Renal cortex interstitium (tissue), 15 donors: ENCODE measurements around the gene BTNL2. TPM values are rescaled to one million over a fixed set of nuclear protein-coding genes. Genes with fewer than 3 reads are reported as not detected.
"Not testable (repeated sequence)": the region's sequence is repeated elsewhere in the genome, so short reads cannot be mapped to it uniquely, and the experiment has no call there.

Experiments used
- DNase-seq, 11 donors: peaks; one replicate each; pipeline ENCODE4 v3.0.0-alpha.2; 2013; ENCODE audit warnings: low read depth in 9 of 11, low spot score in 4 of 11; ENCODE audit errors: extremely low read depth in 1 of 11
- long read RNA-seq, 16 experiments: transcript quantifications; one replicate each; lab custom pipeline, GENCODE V29; 2026
- polyA plus RNA-seq, 3 donors: library from polyadenylated mRNA; unstranded; fragments of 120-200 nt; gene quantifications; one replicate each; pipeline ENCODE4 v1.2.1, GENCODE V29; 2013; ENCODE audit not compliant: insufficient read length in 3 of 3

BTNL2 gene, protein sequence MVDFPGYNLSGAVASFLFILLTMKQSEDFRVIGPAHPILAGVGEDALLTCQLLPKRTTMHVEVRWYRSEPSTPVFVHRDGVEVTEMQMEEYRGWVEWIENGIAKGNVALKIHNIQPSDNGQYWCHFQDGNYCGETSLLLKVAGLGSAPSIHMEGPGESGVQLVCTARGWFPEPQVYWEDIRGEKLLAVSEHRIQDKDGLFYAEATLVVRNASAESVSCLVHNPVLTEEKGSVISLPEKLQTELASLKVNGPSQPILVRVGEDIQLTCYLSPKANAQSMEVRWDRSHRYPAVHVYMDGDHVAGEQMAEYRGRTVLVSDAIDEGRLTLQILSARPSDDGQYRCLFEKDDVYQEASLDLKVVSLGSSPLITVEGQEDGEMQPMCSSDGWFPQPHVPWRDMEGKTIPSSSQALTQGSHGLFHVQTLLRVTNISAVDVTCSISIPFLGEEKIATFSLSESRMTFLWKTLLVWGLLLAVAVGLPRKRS
- 1 to 10 TPM; 1.0 to 1.9 (median 1.3) TPM for polyA plus RNA-seq
- long read RNA-seq, donor 1, result 0 reads
- long read RNA-seq, donor 2, result 0 reads
- long read RNA-seq, donor 3, result 0 reads
- long read RNA-seq, donor 4, result 0 reads
- long read RNA-seq, donor 5, result 0 reads
- long read RNA-seq, donor 6, result 0 reads
- long read RNA-seq, donor 7, result 0 reads
- long read RNA-seq, donor 8, result 0 reads
- long read RNA-seq, donor 9, result 0 reads
- long read RNA-seq, donor 10, result 0 reads
- long read RNA-seq, donor 11, result 0 reads
- long read RNA-seq, donor 12, result 0 reads
- long read RNA-seq, donor 13, result 0 reads
- long read RNA-seq, donor 14, result 0 reads
- long read RNA-seq, donor 15, result 0 reads
- long read RNA-seq, donor 16, result 0 reads

DNA sequence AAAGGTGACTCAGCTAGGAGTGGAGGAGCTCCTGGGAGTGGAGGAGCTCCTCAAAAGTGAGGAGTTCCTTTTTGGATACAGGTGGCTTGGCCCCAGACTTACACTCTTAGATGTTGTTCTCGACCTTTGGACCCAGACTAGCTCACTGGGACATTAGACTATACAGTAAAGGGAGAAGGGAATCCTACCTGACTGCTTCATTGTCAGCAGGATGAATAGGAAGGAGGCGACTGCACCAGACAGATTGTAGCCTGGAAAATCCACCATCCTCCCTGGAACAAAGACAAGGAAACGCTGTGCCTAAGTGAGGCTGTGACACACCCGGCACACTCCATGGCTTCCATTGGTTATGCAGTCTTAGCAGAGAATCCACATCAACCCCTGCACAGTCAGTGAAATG, at the start of gene BTNL2:
Gene BTNL2 (minus strand): TSS at position 325 of the 400 bp plus-strand sequence. CDS start 58 bp downstream, at position 267.
- DNase-seq, result no peak

DNA sequence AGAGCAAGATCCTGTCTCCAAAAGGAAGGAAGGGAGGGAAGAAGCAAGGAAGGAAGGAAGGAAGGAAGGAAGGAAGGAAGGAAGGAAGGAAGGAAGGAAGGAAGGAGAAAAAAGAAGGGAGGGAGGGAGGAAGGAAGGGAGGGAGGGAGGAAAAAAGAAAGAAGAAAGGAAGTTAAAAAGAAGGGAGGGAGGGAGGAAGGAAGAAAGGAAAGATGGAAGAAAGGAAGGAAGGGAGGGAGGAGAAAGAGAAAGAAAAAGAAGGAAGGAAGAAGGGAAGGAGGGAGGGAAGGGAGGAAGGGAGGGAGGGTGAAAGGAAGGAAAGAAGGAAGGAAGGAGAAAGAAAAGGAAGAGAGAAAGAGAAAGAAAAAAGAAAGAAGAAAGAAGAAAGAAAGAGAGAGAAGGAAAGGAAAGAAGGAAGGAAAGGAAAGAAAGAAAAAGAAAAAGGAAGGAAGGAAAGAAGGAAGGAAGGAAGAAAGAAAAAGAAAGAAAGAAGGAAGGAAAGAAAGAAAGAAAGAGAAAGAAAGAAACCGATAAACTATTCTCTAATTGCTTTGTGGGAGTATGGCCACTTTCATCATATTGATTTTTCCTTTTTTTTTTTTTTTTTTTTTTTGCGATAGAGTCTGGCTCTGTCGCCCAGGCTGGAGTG, 42.2 kb upstream of the BTNL2 start:
- DNase-seq, result no peak

DNA sequence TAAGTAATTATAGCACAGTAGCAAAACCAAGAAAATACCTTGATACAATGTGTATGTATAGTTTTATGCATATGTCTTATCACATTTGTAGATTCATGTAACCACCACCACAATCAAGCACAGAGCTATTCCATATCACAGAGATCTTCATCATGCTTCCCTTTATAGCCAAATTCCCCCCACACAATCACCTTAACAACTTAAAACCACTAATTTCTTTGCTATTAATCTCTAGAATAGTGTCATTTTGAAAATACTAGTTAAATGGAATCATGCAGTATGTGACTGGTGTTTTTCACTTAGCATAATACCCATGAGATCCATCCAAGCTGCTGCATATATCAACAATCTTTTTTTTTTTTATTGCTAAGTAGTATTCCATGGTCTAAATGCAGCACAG, 41.0 kb upstream of the BTNL2 start:
- no peak for DNase-seq

DNA sequence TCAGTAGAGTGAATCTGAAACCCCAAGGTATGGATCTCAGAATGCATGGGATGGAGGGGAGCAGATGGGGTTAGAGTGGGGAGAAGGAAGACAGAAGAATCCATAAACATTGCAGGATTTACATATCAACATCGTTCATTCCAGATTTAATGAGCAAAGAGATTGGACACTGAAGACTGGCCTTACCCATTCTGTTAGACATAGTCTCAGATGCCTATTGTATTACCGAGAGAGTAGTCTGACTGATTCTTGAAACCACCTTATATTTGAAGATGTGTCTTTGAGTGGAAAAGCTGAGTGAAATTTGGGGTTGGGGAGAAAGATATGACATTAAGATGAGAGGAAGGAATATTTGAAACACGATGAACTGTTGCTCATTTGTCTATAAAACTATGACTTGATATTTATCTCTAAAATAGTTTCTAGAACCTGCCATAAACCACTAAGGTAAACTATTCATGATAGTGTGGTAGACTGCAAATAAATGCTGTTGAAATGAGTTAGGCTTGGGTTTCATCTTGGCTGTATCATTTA, 38.4 kb upstream of the BTNL2 start:
- no peak for DNase-seq

DNA sequence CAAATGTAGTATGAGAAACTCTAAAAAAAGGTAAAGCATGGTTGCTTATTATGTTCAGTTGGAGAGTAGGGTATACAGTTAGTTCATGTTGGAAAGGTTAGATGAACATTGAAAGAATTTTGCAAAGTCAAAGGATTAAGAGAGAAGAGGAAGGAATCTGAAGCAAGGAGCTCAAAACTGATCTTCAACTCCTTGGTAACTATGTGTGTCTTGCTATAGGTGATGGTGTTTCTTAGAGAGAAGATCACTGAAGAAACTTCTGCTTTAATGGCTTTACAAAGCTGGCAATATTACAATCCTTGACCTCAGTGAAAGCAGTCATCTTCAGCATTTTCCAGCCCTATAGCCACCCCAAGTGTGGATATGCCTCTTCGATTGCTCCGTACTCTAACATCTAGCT, 37.5 kb upstream of the BTNL2 start:
- DNase-seq, result no peak

DNA sequence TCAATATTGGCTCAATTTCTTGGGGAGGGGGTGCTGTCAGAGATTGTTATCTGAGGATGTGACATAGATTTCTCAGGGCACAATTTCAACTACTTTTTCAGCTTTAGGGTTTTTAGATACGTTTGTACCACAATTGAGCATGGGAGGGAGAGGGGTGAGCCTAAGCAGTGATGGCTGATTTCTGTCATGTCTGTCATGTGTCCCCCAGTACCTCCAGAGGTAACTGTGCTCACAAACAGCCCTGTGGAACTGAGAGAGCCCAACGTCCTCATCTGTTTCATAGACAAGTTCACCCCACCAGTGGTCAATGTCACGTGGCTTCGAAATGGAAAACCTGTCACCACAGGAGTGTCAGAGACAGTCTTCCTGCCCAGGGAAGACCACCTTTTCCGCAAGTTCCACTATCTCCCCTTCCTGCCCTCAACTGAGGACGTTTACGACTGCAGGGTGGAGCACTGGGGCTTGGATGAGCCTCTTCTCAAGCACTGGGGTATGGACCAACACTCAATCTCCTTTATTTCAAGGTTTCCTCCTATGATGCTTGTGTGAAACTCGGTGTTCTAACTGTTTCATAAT, 36.1 kb upstream of the BTNL2 start:
- DNase-seq, result no peak

DNA sequence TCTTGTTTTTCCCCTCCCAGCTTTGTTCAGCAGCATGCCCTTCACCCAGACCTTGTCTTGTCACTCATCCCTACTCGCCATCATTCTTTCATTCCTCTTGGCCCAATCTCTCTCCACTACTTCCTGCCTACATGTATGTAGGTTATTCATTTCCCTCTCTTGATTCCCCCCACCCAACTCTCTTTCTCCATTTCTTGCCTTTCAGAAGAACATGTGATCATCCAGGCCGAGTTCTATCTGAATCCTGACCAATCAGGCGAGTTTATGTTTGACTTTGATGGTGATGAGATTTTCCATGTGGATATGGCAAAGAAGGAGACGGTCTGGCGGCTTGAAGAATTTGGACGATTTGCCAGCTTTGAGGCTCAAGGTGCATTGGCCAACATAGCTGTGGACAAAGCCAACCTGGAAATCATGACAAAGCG, 35.3 kb upstream of the BTNL2 start:
- DNase-seq, result no peak

DNA sequence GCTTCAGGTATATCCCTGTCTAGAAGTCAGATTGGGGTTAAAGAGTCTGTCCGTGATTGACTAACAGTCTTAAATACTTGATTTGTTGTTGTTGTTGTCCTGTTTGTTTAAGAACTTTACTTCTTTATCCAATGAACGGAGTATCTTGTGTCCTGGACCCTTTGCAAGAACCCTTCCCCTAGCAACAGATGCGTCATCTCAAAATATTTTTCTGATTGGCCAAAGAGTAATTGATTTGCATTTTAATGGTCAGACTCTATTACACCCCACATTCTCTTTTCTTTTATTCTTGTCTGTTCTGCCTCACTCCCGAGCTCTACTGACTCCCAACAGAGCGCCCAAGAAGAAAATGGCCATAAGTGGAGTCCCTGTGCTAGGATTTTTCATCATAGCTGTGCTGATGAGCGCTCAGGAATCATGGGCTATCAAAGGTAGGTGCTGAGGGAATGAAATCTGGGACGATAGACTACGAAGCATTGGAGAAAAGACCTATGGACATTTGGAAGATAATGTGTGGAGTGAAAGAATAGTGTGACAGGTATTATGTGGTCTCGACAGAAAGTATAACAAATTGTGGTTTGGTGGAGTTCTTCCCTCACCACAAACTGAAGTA, 32.7 kb upstream of the BTNL2 start, which contains the start of gene HLA-DRA:
Gene HLA-DRA (plus strand): TSS at position 286 of the 613 bp plus-strand sequence. CDS start 64 bp downstream, at position 350.
- peak in 8 of 11 donors; percentile 27 to 59 (median 49) for DNase-seq

DNA sequence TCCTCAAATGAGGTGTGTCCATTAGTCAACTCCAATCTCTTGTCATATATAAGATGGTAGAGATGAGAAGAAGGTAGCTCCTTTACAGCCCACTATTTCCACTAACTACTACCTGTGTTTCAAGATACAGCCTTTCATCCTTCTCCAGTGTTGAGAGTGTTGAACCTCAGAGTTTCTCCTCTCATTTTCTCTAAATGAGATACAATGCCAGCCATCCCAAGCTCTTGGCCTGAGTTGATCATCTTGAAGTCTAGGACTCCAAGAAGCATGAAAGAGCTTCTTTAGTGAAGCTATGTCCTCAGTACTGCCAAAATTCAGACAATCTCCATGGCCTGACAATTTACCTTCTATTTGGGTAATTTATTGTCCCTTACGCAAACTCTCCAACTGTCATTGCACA, 32.2 kb upstream of the BTNL2 start:
- no peak for DNase-seq

DNA sequence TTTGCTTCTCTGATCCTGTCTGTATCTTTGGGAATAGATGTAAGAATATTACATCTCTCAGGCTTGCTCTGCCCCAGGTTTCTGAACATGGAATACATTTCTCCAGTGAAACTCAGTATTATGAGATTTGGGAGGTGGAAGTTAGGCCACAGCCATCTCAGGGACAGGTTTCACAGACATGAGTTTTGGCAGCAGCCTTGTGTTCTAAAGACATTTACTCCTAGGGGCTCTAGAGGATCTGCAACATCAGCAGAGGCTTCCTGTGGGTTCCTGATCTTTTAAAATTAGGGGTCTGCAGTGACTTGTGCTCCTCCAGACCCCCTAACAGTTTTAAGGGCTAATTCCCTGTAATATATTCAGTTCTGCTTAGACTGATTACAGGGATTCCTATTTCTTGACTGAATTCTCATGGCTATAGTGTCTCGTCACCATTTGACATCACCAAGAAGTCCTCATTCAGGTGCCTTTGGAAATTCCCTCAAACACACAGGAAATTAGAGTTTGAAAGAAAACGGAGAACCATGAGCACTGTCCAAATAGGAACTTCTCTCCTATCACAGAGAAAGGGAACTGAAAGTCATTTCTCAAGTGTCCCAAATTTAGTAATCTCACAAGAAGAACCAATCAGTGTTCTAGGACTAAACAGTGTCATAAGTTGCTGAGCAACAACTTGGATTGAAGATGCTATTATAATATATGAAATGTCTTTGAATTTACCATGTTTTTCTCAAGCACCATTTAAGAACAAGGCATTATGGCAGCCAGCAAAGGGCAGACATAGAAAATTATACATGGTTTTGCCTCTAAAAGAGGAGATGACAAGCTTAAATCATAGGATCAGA, 30.2 kb upstream of the BTNL2 start:
- DNase-seq, result no peak

DNA sequence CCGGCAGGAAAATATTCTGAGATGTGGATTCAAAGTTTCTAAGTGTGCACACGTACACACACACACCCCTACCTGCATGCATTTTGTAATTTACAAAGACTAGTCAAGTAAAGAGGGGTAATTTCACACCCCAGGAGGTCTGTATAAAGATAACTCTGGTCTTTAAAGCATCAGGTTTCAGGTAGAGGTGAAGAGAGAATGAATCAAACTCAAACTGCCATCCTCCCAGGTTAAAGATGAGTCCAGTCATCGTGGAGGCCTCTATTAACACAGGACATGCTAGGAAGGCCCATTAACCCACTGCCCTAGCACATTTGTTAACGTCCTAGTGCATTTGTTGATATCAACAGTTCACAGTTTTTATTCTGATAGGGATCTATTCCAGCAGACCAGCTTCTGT, 29.2 kb upstream of the BTNL2 start:
- peak in 2 of 11 donors; percentile 22 to 25 for DNase-seq

DNA sequence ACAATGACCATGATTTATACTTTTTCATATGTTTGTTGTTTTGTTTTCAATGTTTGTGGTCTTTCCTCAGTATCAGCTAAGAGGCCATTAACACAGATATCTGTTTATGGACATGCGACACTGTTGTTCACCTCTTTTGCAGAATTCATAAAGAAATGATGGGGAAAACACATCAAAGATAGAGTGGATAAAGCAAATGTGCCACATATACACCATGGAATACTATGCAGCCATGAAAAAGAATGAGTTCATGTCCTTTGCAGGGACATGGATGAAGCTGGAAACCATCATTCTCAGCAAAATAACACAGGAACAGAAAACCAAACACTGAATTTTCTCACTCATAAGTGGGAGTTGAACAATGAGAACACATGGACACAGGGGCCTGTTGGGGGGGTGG, 27.0 kb upstream of the BTNL2 start:
- not testable (repeated sequence) for DNase-seq

DNA sequence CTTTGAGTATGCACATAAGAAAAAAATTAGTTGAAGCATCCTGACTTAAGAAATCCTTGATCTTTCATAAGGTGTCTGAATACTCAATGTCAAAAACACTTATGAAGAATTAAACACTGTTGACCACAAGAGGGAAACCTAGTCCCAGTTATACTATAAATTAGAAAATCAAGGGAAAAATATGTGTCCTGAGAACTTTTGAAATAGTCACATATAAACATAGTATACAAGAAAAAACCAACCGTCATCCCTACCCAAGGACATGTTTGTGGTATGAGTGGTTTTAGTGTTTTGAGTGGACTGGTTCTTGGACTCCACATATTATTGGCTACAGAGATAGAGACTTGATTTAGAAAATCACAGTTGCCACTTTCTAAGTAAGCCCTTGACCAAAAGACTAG, 25.1 kb upstream of the BTNL2 start:
- no peak for DNase-seq

DNA sequence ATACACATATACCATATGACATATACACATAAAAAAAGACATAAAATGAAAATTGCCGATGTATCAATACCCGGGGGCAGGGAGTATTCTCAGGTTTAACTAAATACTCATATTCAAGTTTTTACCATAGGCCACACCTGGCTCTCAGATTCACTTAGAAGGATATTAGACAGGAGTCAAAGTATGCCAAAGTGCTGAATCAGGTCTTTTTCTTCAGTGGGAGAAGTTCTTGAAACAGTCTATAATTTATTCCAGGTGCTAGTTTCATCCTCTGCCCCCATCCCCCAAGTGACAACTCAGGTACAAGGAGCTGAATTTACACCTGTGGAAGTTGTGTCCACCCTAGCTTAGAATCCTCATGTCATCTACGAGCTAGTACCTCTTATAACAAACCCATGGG, 24.2 kb upstream of the BTNL2 start:
- no peak for DNase-seq

DNA sequence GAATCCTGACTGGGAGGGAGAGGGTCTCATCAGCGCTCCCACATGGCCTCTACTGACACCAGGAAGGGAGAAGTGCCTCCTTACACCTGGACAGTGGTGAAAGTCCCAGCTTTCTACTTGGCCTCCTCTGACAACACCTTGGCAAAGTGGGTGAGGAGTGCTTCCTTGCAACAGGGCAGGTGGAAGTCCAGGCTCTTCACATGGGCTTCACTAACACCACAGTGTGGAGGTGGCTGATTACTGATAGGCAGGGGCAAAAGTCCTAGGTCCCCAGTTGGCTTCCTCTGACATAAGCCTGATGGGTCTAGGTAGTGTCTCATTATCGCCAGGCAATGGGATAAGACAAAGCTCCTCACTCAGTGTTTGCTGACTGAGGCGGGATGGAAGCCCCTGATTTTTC, 23.2 kb upstream of the BTNL2 start:
- DNase-seq, result no peak

DNA sequence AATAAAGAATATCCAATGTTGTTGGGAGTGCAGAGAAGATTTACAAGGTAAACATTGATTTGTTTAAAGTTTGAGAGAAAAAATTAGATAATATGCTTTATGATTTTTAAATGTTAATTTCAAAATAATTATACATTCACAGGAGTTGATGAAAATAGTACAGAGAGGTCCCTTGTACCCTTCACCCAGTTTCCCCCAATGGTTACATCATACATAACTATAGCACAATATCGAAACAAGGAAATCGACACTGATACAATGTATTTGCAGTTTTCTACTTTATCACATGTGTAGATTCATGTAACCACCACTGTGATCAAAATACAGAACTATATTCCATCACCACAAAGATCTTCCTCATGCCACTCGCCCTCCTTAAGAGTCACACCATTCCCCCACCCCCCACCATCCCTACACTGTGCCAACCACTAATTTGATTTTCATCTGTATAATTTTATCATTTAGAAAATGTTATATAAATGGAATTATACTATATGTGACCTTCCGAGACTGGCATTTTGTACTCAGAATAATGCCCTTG, 21.0 kb upstream of the BTNL2 start:
- no peak for DNase-seq

DNA sequence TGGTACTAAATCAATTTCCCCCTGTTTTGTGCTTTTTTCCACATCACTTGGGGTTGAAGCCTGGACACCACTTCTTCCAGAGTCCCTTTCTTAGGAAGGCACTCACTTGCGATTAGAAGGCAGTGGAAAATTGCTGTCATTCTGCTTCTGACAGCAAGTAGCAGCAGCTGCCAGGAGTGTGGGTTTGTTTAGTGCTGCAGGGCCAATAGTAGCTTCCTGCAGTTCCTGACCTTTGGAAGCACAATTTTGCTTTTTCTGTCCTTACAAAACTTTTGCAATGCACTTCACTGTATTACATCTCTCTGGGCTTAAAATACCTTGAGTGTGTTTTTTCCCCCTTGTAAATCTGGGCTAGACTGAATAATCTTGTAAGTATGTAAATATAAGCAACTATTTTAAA, 20.2 kb upstream of the BTNL2 start:
- DNase-seq, result no peak

DNA sequence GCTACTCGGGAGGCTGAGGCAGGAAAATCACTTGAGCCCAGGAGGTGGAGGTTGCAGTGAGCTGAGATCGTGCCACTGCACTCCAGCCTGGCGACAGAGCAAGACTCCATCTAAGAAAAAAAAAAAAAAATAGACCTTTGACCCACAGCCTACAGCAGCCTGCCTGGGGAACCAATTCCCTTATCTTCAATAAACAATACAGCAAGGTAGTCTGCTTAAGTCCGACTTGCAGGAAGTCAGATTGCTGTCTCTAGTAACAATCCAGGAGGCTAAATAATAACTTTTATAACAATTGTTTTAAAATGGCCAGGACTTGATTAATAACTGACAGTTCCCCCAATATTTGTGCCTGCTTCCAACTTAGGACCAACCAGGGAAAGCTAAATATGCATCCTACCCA, 19.4 kb upstream of the BTNL2 start:
- no peak for DNase-seq
